Measurements from ENCODE around the gene ENKD1. TPM values are rescaled to one million over a fixed set of nuclear protein-coding genes. Genes with fewer than 3 reads are reported as not detected.

Gene ENKD1
- total and polyA plus RNA-seq, 2 of the 13 experiments (the other 11 are each of a cell fraction or from before 2014, with no cell fraction given) = 10.8 to 20.8 TPM

DNA sequence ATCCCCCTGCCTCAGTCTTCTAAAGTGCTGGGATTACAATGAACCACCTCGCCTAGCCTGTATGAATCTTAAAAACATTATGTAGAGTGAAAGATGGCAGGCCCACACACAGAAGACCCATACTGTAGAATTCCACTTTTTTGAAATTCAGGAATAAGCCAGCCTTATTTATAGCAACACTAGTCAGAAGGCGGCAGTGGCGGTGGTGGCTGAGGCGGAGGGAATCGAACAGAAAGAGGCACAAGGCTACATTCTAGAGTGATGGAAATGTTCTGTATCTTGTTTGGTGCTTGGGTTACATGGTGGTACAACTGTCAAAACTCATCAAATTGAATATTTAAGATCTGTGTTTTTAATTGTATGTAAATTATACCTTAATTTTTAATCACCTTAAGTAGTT, 41.2 kb upstream of the ENKD1 start (continued):
- TF ChIP-seq ZNF569 (CRISPR knock-in tag; IDR thresholded peaks at IDR 0.05; ENCODE audit: borderline replicate concordance) = no peak
- no peak for TF ChIP-seq POLR2A (IDR thresholded peaks at IDR 0.05; ENCODE audit: insufficient read depth in 1 of 2, low read depth in 2 of 2, low read length in 2 of 2)
- no peak for TF ChIP-seq RELA (CRISPR knock-in tag; IDR thresholded peaks at IDR 0.05)
- TF ChIP-seq ZKSCAN1 (IDR thresholded peaks at IDR 0.05; ENCODE audit: low read length) = no peak
- TF ChIP-seq, protein P1, sequence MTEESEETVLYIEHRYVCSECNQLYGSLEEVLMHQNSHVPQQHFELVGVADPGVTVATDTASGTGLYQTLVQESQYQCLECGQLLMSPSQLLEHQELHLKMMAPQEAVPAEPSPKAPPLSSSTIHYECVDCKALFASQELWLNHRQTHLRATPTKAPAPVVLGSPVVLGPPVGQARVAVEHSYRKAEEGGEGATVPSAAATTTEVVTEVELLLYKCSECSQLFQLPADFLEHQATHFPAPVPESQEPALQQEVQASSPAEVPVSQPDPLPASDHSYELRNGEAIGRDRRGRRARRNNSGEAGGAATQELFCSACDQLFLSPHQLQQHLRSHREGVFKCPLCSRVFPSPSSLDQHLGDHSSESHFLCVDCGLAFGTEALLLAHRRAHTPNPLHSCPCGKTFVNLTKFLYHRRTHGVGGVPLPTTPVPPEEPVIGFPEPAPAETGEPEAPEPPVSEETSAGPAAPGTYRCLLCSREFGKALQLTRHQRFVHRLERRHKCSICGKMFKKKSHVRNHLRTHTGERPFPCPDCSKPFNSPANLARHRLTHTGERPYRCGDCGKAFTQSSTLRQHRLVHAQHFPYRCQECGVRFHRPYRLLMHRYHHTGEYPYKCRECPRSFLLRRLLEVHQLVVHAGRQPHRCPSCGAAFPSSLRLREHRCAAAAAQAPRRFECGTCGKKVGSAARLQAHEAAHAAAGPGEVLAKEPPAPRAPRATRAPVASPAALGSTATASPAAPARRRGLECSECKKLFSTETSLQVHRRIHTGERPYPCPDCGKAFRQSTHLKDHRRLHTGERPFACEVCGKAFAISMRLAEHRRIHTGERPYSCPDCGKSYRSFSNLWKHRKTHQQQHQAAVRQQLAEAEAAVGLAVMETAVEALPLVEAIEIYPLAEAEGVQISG (CRISPR knock-in tag; IDR thresholded peaks at IDR 0.05) = no peak
- TF ChIP-seq ZNF678 (CRISPR knock-in tag; IDR thresholded peaks at IDR 0.05) = no peak

DNA sequence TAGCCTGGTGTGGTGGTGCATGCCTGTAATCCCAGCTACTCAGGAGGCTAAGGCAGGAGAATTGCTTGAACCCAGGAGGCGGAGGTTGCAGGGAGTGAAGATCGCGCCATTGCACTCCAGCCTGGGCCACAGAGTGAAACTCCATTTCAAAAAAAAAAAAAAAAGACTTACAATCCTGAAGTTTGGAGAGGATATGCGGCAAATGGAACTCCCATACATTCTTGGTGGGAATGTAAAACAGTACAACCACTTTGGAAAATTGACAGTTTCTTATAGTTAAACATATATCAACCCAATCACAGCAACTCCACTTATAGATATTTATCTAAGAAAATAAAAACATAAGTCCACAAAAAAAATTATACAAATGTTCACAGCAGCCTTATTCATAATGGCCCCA, 40.7 kb upstream of the ENKD1 start:
- intact Hi-C loops (cut with micrococcal nuclease; ENCODE audit: unreplicated experiment) = no loop called here
- no peaks in the 10 kb centered on the region for H3K27me3 ChIP-seq (ENCODE audit: control insufficient read depth in 1 of 2, insufficient read depth in 2 of 2, low read length in 2 of 2)
- no peak overlapping the region for H3K4me3 ChIP-seq (replicated peaks in 1 of 3; ENCODE audit: insufficient read depth in 1 of 3, low read depth in 2 of 3, low read length in 3 of 3)
- H3K36me3 ChIP-seq (replicated peaks in 1 of 2; ENCODE audit: control insufficient read depth in 1 of 2, insufficient read depth in 2 of 2, low read length in 2 of 2) = peaks cover 0 to 2% of the 10 kb centered on the region in 2 experiments; a peak in 2 of 5 replicates
- ChIA-PET POLR2A (interaction anchor here (1.0 kb wide), 1 partner anchor 12 kb away, joined by 3 read pairs; the partner anchor contains the start of gene GFOD2), CTCF (ENCODE audit: low intra/inter-chr PET ratio, low total read pairs) (no interaction called here)
- H3K4me1 ChIP-seq (ENCODE audit: insufficient read depth, low read length) = peaks cover 11% of the 10 kb centered on the region; the same call in 1 of the 2 replicates
- H3K4me2 ChIP-seq (ENCODE audit: low read depth, low read length) = no peak overlapping the region
- H2AFZ ChIP-seq (ENCODE audit: low read length) = no peak overlapping the region
- in situ Hi-C loops (cut with HindIII; ENCODE audit: extremely low pct_ligation_motif_present, low pct_unique_long_range_greater_than_20kb) = no loop called here
- H3K79me2 ChIP-seq (ENCODE audit: insufficient read depth, low read length) = peaks cover 19% of the 10 kb centered on the region
- BruUV-seq (replicated peaks) = no TSS peak
- no peak for FAIRE-seq
- ATAC-seq = no peak
- H3K27ac ChIP-seq (ENCODE audit: extremely low read length, insufficient read depth, low read length) = no peak overlapping the region
- H3K9ac ChIP-seq (ENCODE audit: insufficient read depth, low read depth, low read length) = no peak overlapping the region
- H4K20me1 ChIP-seq (ENCODE audit: insufficient read depth, low read length) = no peaks in the 10 kb centered on the region
- 98% methylated on average over 4 of the region's 4 CpGs for WGBS (ENCODE audit: low lambda C conversion rate)
- no peaks in the 10 kb centered on the region for H3K9me3 ChIP-seq (ENCODE audit: low read length)
- DNase-seq (ENCODE audit: low spot score) = no peak
- TF ChIP-seq ZNF746 (CRISPR knock-in tag; IDR thresholded peaks at IDR 0.05) (no peak), SNAPC2 (CRISPR knock-in tag; IDR thresholded peaks at IDR 0.05) (no peak), ELF1 (CRISPR knock-in tag; IDR thresholded peaks at IDR 0.05) (no peak), SIX1 (CRISPR knock-in tag; IDR thresholded peaks at IDR 0.05; ENCODE audit: borderline replicate concordance) (no peak), NCOA5 (CRISPR knock-in tag; IDR thresholded peaks at IDR 0.05) (no peak), SMAD1 (CRISPR knock-in tag; IDR thresholded peaks at IDR 0.05; ENCODE audit: borderline replicate concordance, low read depth) (no peak), CENPX (CRISPR knock-in tag; IDR thresholded peaks at IDR 0.05) (no peak), ZNF136 (CRISPR knock-in tag; IDR thresholded peaks at IDR 0.05; ENCODE audit: low read depth) (no peak), ZNF652 (CRISPR knock-in tag; IDR thresholded peaks at IDR 0.05; ENCODE audit: borderline replicate concordance, low read depth) (no peak), CBX5 (CRISPR knock-in tag; IDR thresholded peaks at IDR 0.05; ENCODE audit: borderline replicate concordance) (no peak), FOXM1 (CRISPR knock-in tag; IDR thresholded peaks at IDR 0.05) (no peak)
- TF ChIP-seq, protein P2, sequence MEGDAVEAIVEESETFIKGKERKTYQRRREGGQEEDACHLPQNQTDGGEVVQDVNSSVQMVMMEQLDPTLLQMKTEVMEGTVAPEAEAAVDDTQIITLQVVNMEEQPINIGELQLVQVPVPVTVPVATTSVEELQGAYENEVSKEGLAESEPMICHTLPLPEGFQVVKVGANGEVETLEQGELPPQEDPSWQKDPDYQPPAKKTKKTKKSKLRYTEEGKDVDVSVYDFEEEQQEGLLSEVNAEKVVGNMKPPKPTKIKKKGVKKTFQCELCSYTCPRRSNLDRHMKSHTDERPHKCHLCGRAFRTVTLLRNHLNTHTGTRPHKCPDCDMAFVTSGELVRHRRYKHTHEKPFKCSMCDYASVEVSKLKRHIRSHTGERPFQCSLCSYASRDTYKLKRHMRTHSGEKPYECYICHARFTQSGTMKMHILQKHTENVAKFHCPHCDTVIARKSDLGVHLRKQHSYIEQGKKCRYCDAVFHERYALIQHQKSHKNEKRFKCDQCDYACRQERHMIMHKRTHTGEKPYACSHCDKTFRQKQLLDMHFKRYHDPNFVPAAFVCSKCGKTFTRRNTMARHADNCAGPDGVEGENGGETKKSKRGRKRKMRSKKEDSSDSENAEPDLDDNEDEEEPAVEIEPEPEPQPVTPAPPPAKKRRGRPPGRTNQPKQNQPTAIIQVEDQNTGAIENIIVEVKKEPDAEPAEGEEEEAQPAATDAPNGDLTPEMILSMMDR (CRISPR knock-in tag; IDR thresholded peaks at IDR 0.05) = no peak
- TF ChIP-seq, protein P3, sequence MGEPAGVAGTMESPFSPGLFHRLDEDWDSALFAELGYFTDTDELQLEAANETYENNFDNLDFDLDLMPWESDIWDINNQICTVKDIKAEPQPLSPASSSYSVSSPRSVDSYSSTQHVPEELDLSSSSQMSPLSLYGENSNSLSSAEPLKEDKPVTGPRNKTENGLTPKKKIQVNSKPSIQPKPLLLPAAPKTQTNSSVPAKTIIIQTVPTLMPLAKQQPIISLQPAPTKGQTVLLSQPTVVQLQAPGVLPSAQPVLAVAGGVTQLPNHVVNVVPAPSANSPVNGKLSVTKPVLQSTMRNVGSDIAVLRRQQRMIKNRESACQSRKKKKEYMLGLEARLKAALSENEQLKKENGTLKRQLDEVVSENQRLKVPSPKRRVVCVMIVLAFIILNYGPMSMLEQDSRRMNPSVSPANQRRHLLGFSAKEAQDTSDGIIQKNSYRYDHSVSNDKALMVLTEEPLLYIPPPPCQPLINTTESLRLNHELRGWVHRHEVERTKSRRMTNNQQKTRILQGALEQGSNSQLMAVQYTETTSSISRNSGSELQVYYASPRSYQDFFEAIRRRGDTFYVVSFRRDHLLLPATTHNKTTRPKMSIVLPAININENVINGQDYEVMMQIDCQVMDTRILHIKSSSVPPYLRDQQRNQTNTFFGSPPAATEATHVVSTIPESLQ (CRISPR knock-in tag; conservative IDR thresholded peaks at IDR 0.05) = no peak

Measured in HepG2 (cell line).